IgD-negative memory B cell (primary cell): Measurements from ENCODE around the gene RILPL1. TPM values are rescaled to one million over a fixed set of nuclear protein-coding genes. Genes with fewer than 3 reads are reported as not detected.
A peak's percentile ranks its signal among the peaks of the same experiment; 100 is the strongest.
"Not testable (repeated sequence)": the region's sequence is repeated elsewhere in the genome, so short reads cannot be mapped to it uniquely, and the experiment has no call there.

Experiments
- H3K27ac Mint-ChIP-seq, 3 donors: one replicate each; pipeline ENCODE4 v1.8.0; 2020 to 2022; ENCODE audit warnings: mild to moderate bottlenecking in 3 of 3, mixed read lengths in 3 of 3, moderate library complexity in 1 of 3
- H3K27me3 Mint-ChIP-seq: one replicate; pipeline ENCODE4 v1.8.0; 2021; ENCODE audit warnings: mixed read lengths
- H3K36me3 Mint-ChIP-seq: one replicate; pipeline ENCODE4 v1.8.0; 2020; ENCODE audit warnings: mild to moderate bottlenecking, mixed read lengths
- H3K4me1 Mint-ChIP-seq, 3 donors: one replicate each; pipeline ENCODE4 v1.8.0; 2020 to 2022; ENCODE audit warnings: mixed read lengths in 3 of 3, mild to moderate bottlenecking in 1 of 3
- H3K4me3 Mint-ChIP-seq, 4 donors: one replicate each; pipeline ENCODE4 v1.8.0; 2020 to 2022; ENCODE audit warnings: mild to moderate bottlenecking in 4 of 4, mixed read lengths in 4 of 4, moderate library complexity in 3 of 4
- H3K9me3 Mint-ChIP-seq, 3 donors: one replicate each; pipeline ENCODE4 v1.8.0; 2020 to 2021; ENCODE audit warnings: mixed read lengths in 3 of 3, mild to moderate bottlenecking in 1 of 3
- polyA plus RNA-seq: library from polyadenylated mRNA; unstranded; fragments of 300-500 nt; fragmentation: Illumina TruSeq; gene quantifications from one replicate; pipeline ENCODE4 v1.2.3, GENCODE V29; 2021

Gene RILPL1
- polyA plus RNA-seq, 1 donor from 2014 or later = 0.08 TPM

DNA sequence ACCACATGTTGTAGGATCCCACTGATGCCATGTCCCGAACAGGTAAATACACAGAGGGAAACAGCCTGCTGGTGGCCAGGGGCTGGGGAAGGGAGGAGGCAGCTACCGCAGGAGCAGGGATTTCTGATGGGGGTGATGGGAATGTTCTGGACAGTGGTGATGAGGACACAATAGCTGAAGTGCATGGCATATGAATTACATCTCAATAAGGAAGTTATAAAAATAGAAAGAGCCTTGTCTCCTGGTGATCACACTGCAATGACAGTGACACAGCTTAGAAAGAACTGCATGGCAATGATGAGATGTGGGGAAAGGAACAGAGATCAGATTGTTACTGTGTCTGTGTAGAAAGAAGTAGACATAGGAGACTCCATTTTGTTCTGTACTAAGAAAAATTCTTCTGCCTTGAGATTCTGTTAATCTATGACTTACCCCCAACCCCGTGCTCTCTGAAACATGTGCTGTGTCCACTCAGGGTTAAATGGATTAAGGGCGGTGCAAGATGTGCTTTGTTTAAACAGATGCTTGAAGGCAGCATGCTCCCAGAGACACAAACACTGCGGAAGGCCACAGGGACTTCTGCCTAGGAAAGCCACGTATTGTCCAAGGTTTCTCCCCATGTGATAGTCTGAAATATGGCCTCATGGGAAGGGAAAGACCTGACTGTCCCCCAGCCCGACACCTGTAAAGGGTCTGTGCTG is 41.0 kb downstream of the RILPL1 start:
- H3K27me3 Mint-ChIP-seq, H3K9me3 Mint-ChIP-seq, H3K36me3 Mint-ChIP-seq, H3K4me3 Mint-ChIP-seq, H3K4me1 Mint-ChIP-seq, H3K27ac Mint-ChIP-seq: not testable (repeated sequence)

DNA sequence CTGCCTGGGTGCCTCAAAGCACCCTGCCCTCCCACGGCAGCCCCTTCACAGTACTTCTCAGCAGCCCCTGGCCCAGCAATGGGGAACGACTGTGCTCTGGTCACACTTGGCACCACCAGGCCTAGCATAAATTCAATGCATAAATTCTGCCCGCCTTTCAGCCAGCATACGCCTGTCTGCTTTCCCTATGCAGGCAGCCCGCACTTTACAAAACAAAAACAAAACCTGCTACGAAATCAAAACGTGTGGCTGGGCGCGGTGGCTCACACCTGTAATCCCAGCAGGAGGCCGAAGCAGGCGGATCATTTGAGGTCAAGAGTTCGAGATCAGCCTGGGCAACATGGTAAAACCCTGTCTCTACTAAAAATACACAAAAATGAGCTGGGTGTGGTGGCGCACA is 42.0 kb downstream of the RILPL1 start:
- Mint-ChIP-seq H3K36me3 (peaks cover 2% of the 10 kb centered on the region), H3K4me1 (no peaks in the 10 kb centered on the region), H3K27ac (no peak overlapping the region), H3K4me3 (no peak overlapping the region), H3K9me3 (no peaks in the 10 kb centered on the region), H3K27me3 (no peaks in the 10 kb centered on the region)

DNA sequence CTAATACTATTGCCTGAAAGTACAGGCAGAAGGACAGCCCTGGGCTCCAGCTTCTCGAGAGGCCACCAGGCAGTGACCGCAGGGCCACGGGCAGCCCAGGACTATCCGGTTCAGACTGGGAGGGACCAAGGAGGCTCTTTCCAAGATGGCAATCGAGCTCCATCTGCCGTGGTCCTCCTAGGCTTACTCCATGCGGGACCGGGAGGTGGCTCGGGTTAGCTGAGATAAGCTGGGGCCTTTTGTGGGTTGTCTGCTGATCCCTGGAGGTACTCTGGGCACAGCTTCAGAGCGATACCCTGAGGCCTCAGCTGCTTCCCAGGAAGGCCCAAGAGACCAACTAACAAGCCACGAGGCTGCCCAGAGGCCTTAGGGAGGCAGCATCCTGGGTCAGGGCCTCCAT is 42.5 kb downstream of the RILPL1 start:
- H3K4me3 Mint-ChIP-seq = no peak overlapping the region
- no peaks in the 10 kb centered on the region for H3K27me3 Mint-ChIP-seq
- no peak overlapping the region for H3K27ac Mint-ChIP-seq
- peaks cover 0 to under 1% (median 0%) of the 10 kb centered on the region in 3 donors for H3K4me1 Mint-ChIP-seq
- peaks cover 2% of the 10 kb centered on the region for H3K36me3 Mint-ChIP-seq
- no peaks in the 10 kb centered on the region for H3K9me3 Mint-ChIP-seq

DNA sequence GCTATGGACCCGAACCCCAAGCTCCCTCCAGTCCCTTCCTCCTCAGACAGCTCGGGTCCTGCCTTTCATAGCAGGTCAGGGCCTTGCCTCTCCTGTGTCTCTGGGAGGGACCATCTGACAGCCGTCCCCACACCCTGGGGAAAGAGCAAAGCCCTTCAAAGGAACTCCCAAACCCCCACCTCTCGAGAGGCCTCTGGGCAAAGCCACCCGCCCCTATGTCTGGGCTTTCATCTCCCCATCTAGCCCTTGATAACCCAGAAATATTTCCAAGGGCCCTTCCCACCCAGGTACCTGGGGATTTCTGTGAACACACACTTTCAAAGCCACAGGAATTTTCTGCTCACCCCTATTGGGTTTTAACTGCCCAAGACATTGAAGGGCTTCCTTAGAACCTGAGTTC is 43.4 kb downstream of the RILPL1 start:
- peaks cover 0 to 2% (median 0%) of the 10 kb centered on the region in 3 donors for H3K4me1 Mint-ChIP-seq
- no peak overlapping the region for H3K4me3 Mint-ChIP-seq
- no peaks in the 10 kb centered on the region for H3K27me3 Mint-ChIP-seq
- peaks cover 2% of the 10 kb centered on the region for H3K36me3 Mint-ChIP-seq
- no peak overlapping the region for H3K27ac Mint-ChIP-seq
- no peaks in the 10 kb centered on the region for H3K9me3 Mint-ChIP-seq

DNA sequence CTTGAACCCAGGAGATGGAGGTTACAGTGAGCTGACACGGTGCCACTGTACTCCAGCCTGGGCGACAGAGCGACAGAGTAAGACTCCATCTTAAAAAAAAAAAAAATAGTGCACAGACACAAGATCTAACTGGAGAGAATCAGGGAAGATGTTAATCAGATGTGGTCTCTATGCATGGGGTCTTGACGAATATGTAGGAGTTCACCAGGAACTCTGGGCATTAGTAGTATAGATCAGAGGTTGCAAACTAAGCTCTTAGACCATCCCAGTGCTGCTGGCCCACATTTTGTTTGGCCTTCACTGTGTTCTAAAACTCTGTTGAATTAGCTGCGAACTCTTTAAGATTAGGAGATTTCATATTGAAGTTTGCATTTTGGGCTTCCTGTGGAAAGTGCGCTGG is 43.9 kb downstream of the RILPL1 start:
- Mint-ChIP-seq H3K4me1 (peaks cover 0 to 2% (median 2%) of the 10 kb centered on the region in 3 donors), H3K36me3 (peaks cover 2% of the 10 kb centered on the region), H3K9me3 (no peaks in the 10 kb centered on the region), H3K27me3 (no peaks in the 10 kb centered on the region), H3K27ac (no peak overlapping the region), H3K4me3 (no peak overlapping the region)

DNA sequence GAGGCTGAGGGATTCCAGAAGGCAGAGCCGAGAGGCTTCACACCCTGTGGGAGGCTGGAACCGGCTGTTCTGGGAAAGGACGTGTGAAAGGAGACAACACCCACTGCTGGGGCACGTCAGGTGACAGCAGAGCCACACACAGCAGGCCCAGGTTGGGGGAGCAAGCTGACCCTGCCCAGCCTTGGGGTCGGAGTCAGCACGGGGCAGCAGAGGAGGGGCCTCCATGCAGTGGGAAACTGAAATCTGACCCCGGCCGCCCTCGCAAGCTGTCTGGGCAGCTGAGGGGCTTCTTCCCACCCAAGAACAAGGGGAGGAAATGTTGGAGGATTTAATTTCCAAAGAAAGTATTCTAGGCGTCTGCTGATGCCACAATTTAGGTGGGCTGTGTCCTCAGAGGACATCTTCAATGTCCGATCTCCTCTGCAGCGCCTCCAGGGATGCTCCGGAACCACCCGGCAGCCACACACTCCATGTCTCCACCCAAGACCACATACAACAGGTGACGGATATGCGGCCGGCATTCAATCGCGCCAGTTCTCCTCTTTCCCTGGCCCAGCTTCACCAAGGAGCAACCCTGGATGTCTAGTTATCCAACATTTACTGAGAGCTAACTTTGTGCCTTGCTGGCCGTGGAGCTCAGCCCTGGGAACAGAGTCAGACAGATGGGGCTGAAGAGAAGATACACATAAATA is 44.8 kb downstream of the RILPL1 start:
- peaks cover 2% of the 10 kb centered on the region for H3K27me3 Mint-ChIP-seq
- H3K4me3 Mint-ChIP-seq = no peak overlapping the region
- H3K9me3 Mint-ChIP-seq = no peaks in the 10 kb centered on the region
- no peak overlapping the region for H3K27ac Mint-ChIP-seq
- peaks cover 0 to 9% (median 8%) of the 10 kb centered on the region in 3 donors for H3K4me1 Mint-ChIP-seq
- no peaks in the 10 kb centered on the region for H3K36me3 Mint-ChIP-seq

DNA sequence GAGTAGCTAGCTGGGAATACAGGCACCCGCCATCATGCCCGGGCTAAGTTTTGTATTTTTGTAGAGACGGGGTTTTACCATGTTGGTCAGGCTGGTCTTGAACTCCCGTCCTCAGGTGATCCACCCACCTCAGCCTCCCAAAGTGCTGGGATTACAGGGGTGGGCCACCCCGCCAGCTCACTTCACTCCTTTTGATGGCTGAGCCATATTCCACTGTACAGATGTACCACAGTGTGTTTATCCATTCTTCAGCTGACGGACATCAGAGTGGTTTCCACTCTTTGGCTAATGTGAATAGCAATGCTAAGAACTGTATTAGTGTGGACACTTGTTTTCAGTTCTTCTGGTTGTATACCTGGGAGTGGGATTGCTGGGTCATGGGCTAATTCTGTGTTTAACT is 46.1 kb downstream of the RILPL1 start:
- Mint-ChIP-seq H3K4me1 (peaks cover 0 to 10% (median 10%) of the 10 kb centered on the region in 3 donors), H3K9me3 (no peaks in the 10 kb centered on the region), H3K4me3 (no peak overlapping the region), H3K27me3 (peaks cover 2% of the 10 kb centered on the region), H3K36me3 (no peaks in the 10 kb centered on the region), H3K27ac (no peak overlapping the region)

DNA sequence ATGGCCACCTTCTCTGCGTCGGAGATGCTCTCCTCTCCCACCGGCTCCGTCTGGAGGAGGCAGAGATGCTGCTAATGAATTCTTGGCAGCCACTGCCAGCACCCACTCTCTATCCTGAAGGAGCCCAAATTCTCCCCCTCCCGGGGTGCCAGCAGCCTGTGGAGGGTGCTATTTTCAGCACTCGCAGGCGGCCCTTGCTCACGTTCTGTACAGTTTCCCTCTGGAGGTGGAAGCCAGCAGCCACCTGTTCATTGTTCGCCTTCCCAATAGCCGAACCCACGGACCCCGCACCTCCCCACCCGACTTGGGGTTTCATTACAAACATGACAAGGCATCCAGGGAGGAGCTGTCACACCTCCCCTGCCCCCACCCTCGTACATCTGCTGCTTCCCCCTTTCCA is 47.8 kb downstream of the RILPL1 start:
- Mint-ChIP-seq H3K36me3 (no peaks in the 10 kb centered on the region), H3K27ac (no peak overlapping the region), H3K27me3 (peaks cover 2% of the 10 kb centered on the region), H3K9me3 (no peaks in the 10 kb centered on the region), H3K4me1 (peaks cover under 1 to 12% (median 10%) of the 10 kb centered on the region in 3 donors), H3K4me3 (no peak overlapping the region)

DNA sequence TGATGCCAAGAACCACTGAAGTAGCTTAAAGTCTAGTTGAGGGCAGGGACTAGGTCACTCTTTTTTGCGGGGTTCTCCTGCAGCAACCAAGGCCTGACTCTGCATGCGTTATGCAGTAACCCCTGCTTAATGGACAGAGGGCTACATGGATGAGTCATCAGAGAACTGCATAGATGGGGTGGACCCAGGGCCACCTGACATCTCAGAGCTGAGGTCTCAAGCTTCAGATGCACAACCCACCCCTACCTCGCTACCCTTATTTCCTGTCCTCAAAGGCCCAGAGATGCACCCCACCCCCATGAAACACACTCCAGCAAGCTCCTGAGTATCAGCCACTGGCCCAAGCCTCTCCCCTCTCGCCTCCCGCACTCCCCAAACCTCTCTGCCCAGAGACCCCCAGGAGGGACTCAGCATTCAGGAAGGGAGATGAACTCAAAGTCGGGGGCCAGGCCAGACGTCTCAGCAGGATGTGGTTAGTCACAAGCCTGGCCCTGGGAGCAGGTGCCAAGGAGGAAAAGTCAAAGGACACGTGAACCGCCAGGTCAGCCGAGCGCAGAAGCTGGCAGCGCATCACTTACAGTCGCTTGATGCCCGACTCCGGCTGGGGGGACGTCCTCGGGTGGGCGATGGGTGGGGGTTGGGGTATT is 49.8 kb downstream of the RILPL1 start:
- Mint-ChIP-seq H3K4me3 (peak overlapping the region in 1 of 4 donors; percentile 66), H3K9me3 (no peaks in the 10 kb centered on the region), H3K36me3 (no peaks in the 10 kb centered on the region), H3K27ac (peak overlapping the region in 2 of 3 donors; percentile 26 to 82), H3K27me3 (peaks cover 2% of the 10 kb centered on the region), H3K4me1 (peaks cover 9 to 22% (median 14%) of the 10 kb centered on the region in 3 donors)

DNA sequence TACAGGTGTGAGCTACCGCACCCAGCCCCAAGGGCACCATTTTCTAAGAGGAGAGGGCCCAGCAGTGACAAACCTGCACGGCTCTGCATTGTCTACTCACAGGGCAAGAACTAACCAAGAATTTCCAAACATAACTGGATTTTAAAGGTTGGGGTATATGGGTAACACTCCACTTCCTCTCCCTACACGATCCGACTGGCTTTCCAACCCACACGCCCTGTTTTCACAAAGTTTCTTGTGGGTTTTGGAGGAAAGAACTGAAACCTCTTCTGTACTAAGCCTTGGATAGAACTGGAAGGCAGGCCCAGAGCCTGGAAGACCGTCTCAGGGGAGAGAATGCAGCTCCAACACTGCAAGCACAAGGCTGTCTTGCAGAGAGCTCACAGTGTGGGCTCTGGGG is 50.6 kb downstream of the RILPL1 start:
- no peaks in the 10 kb centered on the region for H3K9me3 Mint-ChIP-seq
- H3K27ac Mint-ChIP-seq = no peak overlapping the region
- peaks cover 9 to 22% (median 14%) of the 10 kb centered on the region in 3 donors for H3K4me1 Mint-ChIP-seq
- peaks cover 2% of the 10 kb centered on the region for H3K27me3 Mint-ChIP-seq
- H3K4me3 Mint-ChIP-seq = no peak overlapping the region
- no peaks in the 10 kb centered on the region for H3K36me3 Mint-ChIP-seq

DNA sequence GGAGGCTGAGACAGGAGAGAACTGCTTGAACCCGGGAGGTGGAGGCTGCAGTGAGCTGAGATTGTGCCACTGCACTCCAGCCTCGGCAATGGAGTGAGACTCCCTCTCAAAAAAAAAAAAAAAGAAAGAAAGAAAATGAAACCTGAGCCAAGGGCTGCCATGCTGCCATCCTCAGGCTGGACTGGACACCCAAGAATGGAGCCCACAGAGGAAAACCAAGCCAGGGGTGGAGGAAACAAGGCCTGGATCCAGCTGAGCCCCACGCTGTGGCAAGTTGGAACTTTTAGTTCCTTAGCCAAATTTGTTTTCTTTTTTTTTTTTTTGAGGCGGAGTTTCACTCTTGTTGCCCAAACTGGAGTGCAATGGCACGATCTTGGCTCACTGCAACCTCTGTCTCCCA is 52.3 kb downstream of the RILPL1 start:
- H3K9me3 Mint-ChIP-seq, H3K27me3 Mint-ChIP-seq, H3K27ac Mint-ChIP-seq, H3K36me3 Mint-ChIP-seq: not testable (repeated sequence)
- Mint-ChIP-seq H3K4me1 (peaks cover 14 to 22% (median 16%) of the 10 kb centered on the region in 3 donors), H3K4me3 (peak overlapping the region in 2 of 4 donors; percentile 50 to 71)

DNA sequence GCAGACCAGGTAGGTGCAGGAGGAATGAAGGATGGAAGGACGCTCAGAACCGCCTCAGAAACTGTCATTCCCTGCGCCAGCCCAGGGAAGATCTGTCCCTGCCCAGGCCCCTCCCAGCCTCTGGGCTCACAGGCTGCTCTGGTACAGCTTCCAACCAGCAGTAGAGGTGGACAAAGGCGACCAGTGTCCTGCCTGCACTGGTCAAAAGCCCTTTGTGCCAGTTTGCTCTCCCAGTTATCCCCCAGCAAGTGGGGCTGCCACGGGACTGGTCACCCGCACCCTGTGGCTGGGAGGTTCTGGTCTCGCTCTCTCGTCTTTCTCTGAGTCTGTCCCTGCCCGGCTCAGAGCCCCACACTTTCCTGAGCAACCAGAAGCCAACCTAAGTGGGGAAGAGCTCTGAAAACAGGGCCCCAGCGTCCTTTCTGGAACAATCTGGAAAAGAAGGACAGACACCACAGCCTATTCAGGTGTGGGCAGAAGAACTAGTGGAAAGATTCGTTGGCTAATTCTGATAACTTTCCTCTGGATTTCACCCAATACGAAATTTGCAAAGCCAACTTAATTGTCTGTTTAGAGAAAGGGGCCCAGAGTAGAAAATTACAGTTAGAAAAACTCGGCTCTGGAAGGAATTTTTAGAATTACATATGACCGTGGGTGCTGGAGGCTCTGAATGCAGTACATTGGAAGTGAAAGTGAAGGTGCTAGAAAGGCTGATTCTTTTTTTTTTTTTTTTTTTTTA is 53.9 kb downstream of the RILPL1 start:
- no peak overlapping the region for H3K4me3 Mint-ChIP-seq

DNA sequence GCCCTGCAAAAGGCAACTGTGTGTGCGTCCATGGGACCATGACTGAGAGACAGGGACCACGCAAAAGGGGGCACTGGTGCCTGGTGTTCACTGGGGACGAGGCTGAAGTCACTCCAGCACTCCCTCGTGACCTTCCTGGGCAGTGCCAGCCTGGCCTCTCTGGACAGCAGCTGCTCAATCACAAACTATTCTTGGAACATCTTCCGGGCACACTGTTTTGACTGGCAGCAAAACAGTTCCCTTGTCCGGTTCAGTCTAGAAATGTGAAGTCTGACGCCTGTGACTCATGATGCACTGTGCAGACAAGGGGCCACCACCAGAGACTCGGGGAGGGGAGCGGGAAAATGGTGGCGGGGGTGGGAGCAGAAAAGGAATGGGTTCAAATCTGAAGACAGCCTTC is 54.8 kb downstream of the RILPL1 start:
- Mint-ChIP-seq H3K4me3 (no peak overlapping the region), H3K36me3 (peaks cover 2% of the 10 kb centered on the region), H3K27ac (no peak overlapping the region), H3K27me3 (no peaks in the 10 kb centered on the region), H3K9me3 (no peaks in the 10 kb centered on the region), H3K4me1 (peaks cover 23 to 26% (median 23%) of the 10 kb centered on the region in 3 donors)

More for the DNA sequence above, 53.9 kb downstream of the RILPL1 start:
- no peaks in the 10 kb centered on the region for H3K9me3 Mint-ChIP-seq
- peaks cover 23 to 29% (median 26%) of the 10 kb centered on the region in 3 donors for H3K4me1 Mint-ChIP-seq
- H3K27me3 Mint-ChIP-seq = peaks cover 2% of the 10 kb centered on the region
- peak overlapping the region; percentile 7 to 46 (median 32) for H3K27ac Mint-ChIP-seq
- peaks cover 2% of the 10 kb centered on the region for H3K36me3 Mint-ChIP-seq

DNA sequence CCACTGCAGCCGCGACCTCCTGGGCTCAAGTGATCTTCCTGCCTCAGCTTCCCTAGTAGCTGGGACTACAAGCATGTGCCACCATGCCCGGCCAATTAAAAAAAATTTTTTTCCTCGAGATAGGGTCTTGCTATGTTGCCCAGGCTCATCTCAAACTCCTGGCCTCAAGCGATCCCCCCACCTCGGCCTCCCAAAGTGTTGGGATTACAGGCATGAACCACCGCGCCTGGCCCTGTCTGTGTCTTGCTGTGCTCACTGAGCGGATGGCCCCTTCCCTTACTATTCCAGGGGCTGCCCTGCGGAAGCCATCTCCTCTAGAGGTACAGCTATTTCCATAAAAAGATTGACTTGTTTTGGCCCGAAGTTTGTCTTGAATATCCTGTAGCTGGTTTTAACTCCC is 55.5 kb downstream of the RILPL1 start:
- H3K9me3 Mint-ChIP-seq = no peaks in the 10 kb centered on the region
- peak overlapping the region in 1 of 3 donors; percentile 21 for H3K27ac Mint-ChIP-seq
- peaks cover 22 to 26% (median 23%) of the 10 kb centered on the region in 3 donors for H3K4me1 Mint-ChIP-seq
- no peak overlapping the region for H3K4me3 Mint-ChIP-seq
- peaks cover 2% of the 10 kb centered on the region for H3K36me3 Mint-ChIP-seq
- no peaks in the 10 kb centered on the region for H3K27me3 Mint-ChIP-seq

DNA sequence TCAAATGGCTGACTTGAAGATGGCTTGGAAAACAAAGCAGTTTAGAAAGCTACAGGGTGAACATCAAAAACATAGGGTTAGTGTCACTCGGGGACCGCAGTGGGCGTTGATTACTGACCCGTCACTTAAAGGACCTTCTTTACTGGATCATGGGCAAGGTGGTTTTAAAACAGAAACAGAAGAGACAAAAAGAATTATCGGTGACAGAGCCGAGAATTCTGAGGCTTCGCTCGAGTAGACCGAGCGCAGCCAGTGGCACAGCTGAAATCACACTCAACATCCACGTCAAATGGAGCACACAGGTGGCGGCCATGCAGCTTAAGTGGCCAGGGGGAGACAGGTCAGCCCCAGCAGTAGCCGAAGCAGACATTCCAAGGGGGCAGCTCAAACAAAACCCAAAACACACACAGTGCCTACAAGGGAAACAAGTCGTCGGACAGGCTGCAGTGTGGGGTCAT is 58.2 kb downstream of the RILPL1 start:
- H3K36me3 Mint-ChIP-seq = peaks cover 2% of the 10 kb centered on the region

More for the DNA sequence above, 58.2 kb downstream of the RILPL1 start:
- Mint-ChIP-seq H3K4me3 (peak overlapping the region in 3 of 4 donors; percentile 38 to 77 (median 56)), H3K27me3 (no peaks in the 10 kb centered on the region), H3K9me3 (no peaks in the 10 kb centered on the region), H3K27ac (peak overlapping the region in 2 of 3 donors; percentile 79 to 98), H3K4me1 (peaks cover 15 to 22% (median 22%) of the 10 kb centered on the region in 3 donors)
